H1 (cell line): Measurements from ENCODE around the gene INPP4B. TPM values are rescaled to one million over a fixed set of nuclear protein-coding genes. Genes with fewer than 3 reads are reported as not detected.

ENCODE experiments used
- SIN3A ChIP-seq, 2 experiments: IDR thresholded peaks in 1 of 2; conservative IDR thresholded peaks in 1 of 2; 2 replicates each; pipeline ENCODE4 v1.6.1; 2011 to 2012; ENCODE audit warnings: low read length in 2 of 2, improper control_type of control experiment in 1 of 2, low read depth in 1 of 2, mild to moderate bottlenecking in 1 of 2
- polyA plus RNA-seq, 7 experiments: library from polyadenylated mRNA; depleted of rRNA in 3 of 7; stranded (reverse) in 5 of 7; unstranded in 2 of 7; fragments of >200 nt in 5 of 7; fragments of 200-250 nt in 2 of 7; gene quantifications; 1 replicate in 5 of 7; 2 replicates in 1 of 7; 4 replicates in 1 of 7; pipeline versions ENCODE4 v1.2.1 to v1.2.3, GENCODE V29; 2011 to 2013; ENCODE audit warnings: missing spikeins in 2 of 7, mixed read lengths in 2 of 7
- total RNA-seq: library from RNA; stranded (reverse); fragmentation: NEBNext Ultra II Directional; extraction: Animal tissue kit (Norgen Biotek cat#: 25700); gene quantifications from 2 replicates; pipeline ENCODE4 v1.2.1, GENCODE V29; 2021

Gene INPP4B
- total and polyA plus RNA-seq, 2 of the 8 experiments (the other 6 are each of a cell fraction or from before 2014, with no cell fraction given) = 0.11 to 0.54 TPM

DNA sequence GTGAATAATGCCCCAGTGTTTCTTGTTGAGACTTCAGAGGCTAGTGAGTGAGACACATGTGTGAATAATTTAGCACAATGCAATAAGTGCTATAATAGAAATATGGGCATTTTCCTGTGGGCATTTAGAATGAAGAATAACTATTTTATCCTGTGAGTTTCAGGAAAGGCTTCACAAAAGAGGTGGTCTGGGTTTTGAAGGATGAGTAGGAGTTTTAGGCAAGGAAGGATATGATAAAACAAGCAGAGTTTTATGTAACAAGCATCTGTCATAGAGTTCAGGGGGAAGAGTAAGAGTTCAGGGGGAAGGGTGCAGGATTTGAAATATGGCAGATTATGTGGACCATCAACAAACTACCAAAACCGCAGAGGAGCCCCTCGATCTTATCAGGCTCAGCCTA, 529.2 kb downstream of the INPP4B start (continued):
- no peak for TF ChIP-seq SIN3A (conservative IDR thresholded peaks at IDR 0.05 in 1 of 2, IDR thresholded peaks at IDR 0.05 in 1 of 2; ENCODE audit: low read depth in 1 of 2, low read length in 2 of 2)
